Muscle of arm (tissue), 14 donors: ENCODE measurements around the gene RERGL. TPM values are rescaled to one million over a fixed set of nuclear protein-coding genes. Genes with fewer than 3 reads are reported as not detected.
"Not testable (repeated sequence)": the region's sequence is repeated elsewhere in the genome, so short reads cannot be mapped to it uniquely, and the experiment has no call there.

ENCODE experiments used
- DNase-seq: peaks from one replicate; pipeline ENCODE4 v3.0.0-alpha.2; 2013
- long read RNA-seq, 11 donors: transcript quantifications; one replicate each; lab custom pipeline, GENCODE V29; 2026
- polyA plus RNA-seq, 12 donors: library from polyadenylated mRNA; unstranded; fragments of 120-200 nt; gene quantifications; one replicate each; pipeline ENCODE4 v1.2.1, GENCODE V29; 2013; ENCODE audit not compliant: insufficient read length in 12 of 12

RERGL gene
- polyA plus RNA-seq, result 1 to 10 TPM in 4 of 12 donors, under 1 TPM in 5, not detected in 3; 0.48 to 3.1 (median 0.95) TPM
- long read RNA-seq, donor 1, result 0 reads
- long read RNA-seq, donor 2, result 0 reads
- long read RNA-seq, donor 3, result 0 reads
- long read RNA-seq, donor 4, partial matches to known transcripts, result 0 of 1 reads
- long read RNA-seq, donor 4, other reads (novel, unspliced or antisense), result 0 of 1 reads
- long read RNA-seq, donor 5, result 0 reads
- long read RNA-seq, donor 6, result 0 reads
- long read RNA-seq, donor 7, result 0 reads
- long read RNA-seq, donor 8, result 0 reads
- long read RNA-seq, donor 9, result 0 reads
- long read RNA-seq, donor 10, result 0 reads
- long read RNA-seq, donor 11, result 0 reads

GRCh38 chr12:18090093-18090492, at the start of gene RERGL:
TSS of gene RERGL (minus strand) at chr12:18090193. CDS start at chr12:18090140, 53 bp downstream.
- DNase-seq, result no peak

- no peak for DNase-seq
Observed at GRCh38 chr12:18139254-18139653, 49.3 kb upstream of the RERGL start.

- DNase-seq, result no peak
Observed at GRCh38 chr12:18135509-18135908, 45.5 kb upstream of the RERGL start.

- DNase-seq, result peak; percentile 35
Observed at GRCh38 chr12:18135086-18135485, 45.1 kb upstream of the RERGL start.

- DNase-seq, result no peak
Observed at GRCh38 chr12:18130851-18131250, 40.9 kb upstream of the RERGL start.

- DNase-seq, result no peak
Observed at GRCh38 chr12:18123707-18124106, 33.7 kb upstream of the RERGL start.

- DNase-seq, result no peak
Observed at GRCh38 chr12:18120899-18121298, 30.9 kb upstream of the RERGL start.

GRCh38 chr12:18108611-18109010, 18.6 kb upstream of the RERGL start:
- DNase-seq, result no peak

- no peak for DNase-seq
Observed at GRCh38 chr12:18103624-18104023, 13.6 kb upstream of the RERGL start.

GRCh38 chr12:18101043-18101442, 11.1 kb upstream of the RERGL start:
- no peak for DNase-seq

- no peak for DNase-seq
Observed at GRCh38 chr12:18084080-18084479, 5.9 kb downstream of the RERGL start.

GRCh38 chr12:18079541-18080246, 10.3 kb downstream of the RERGL start:
- DNase-seq, result no peak

- DNase-seq, result no peak
Observed at GRCh38 chr12:18074001-18074400, 16.0 kb downstream of the RERGL start.

GRCh38 chr12:18072723-18073122, 17.3 kb downstream of the RERGL start:
- DNase-seq, result no peak

- no peak for DNase-seq
Observed at GRCh38 chr12:18071336-18071735, 18.7 kb downstream of the RERGL start.

- DNase-seq, result no peak
Observed at GRCh38 chr12:18068355-18068754, 21.6 kb downstream of the RERGL start.

GRCh38 chr12:18066666-18067065, 23.3 kb downstream of the RERGL start:
- DNase-seq, result no peak

GRCh38 chr12:18062867-18063266, 27.1 kb downstream of the RERGL start:
- DNase-seq, result not testable (repeated sequence)

- no peak for DNase-seq
Observed at GRCh38 chr12:18057051-18057450, 32.9 kb downstream of the RERGL start.

- DNase-seq, result no peak
Observed at GRCh38 chr12:18054925-18055619, 34.9 kb downstream of the RERGL start.

- no peak for DNase-seq
Observed at GRCh38 chr12:18045446-18045992, 44.5 kb downstream of the RERGL start.

- DNase-seq, result not testable (repeated sequence)
Observed at GRCh38 chr12:18040060-18040742, 49.8 kb downstream of the RERGL start.
